ENCODE data around the gene ZNF84. TPM values are rescaled to one million over a fixed set of nuclear protein-coding genes. Genes with fewer than 3 reads are reported as not detected.

ZNF84 gene
- total RNA-seq = 12.1 and 12.9 TPM in 2 replicates

GRCh38 chr12:133037207-133038005 is at the start of gene ZNF84:
Gene ZNF84, plus strand, starts transcription at chr12:133037509. Its CDS starts 3,959 bp downstream, at chr12:133041468.

GRCh38 chr12:133080368-133081158 is 43.3 kb downstream of the ZNF84 start, which contains the start of gene ZNF140:
Gene ZNF140, plus strand, starts transcription at chr12:133080923. Its CDS starts 398 bp downstream, at chr12:133081321.

Other genes with a start within 250 kb of the ZNF84 start
- 67.8 and 68.2 TPM in 2 replicates for gene GOLGA3, start 208.6 kb upstream of the ZNF84 start, total RNA-seq
- gene CHFR, start 149.9 kb upstream of the ZNF84 start, total RNA-seq = 35.4 and 38.8 TPM in 2 replicates
- 1.3 and 1.5 TPM in 2 replicates for gene ZNF605, start 81.2 kb upstream of the ZNF84 start, total RNA-seq
- gene ZNF26, start 51.1 kb upstream of the ZNF84 start, total RNA-seq = 3.0 and 3.9 TPM in 2 replicates
- gene ZNF140, start 43.4 kb downstream of the ZNF84 start, total RNA-seq = 8.1 and 9.9 TPM in 2 replicates
- 0.13 and 0.30 TPM in 2 replicates for gene ZNF891, start 92.8 kb downstream of the ZNF84 start, total RNA-seq
- gene ZNF10, start 93.1 kb downstream of the ZNF84 start, total RNA-seq = 2.3 and 3.0 TPM in 2 replicates
- 17.6 and 21.7 TPM in 2 replicates for gene ZNF268, start 144.0 kb downstream of the ZNF84 start, total RNA-seq
- not detected in 2 replicates for gene ANHX, start 198.4 kb downstream of the ZNF84 start, total RNA-seq